ENCODE results near the gene ITGB2.

The ITGB2 gene

DNA sequence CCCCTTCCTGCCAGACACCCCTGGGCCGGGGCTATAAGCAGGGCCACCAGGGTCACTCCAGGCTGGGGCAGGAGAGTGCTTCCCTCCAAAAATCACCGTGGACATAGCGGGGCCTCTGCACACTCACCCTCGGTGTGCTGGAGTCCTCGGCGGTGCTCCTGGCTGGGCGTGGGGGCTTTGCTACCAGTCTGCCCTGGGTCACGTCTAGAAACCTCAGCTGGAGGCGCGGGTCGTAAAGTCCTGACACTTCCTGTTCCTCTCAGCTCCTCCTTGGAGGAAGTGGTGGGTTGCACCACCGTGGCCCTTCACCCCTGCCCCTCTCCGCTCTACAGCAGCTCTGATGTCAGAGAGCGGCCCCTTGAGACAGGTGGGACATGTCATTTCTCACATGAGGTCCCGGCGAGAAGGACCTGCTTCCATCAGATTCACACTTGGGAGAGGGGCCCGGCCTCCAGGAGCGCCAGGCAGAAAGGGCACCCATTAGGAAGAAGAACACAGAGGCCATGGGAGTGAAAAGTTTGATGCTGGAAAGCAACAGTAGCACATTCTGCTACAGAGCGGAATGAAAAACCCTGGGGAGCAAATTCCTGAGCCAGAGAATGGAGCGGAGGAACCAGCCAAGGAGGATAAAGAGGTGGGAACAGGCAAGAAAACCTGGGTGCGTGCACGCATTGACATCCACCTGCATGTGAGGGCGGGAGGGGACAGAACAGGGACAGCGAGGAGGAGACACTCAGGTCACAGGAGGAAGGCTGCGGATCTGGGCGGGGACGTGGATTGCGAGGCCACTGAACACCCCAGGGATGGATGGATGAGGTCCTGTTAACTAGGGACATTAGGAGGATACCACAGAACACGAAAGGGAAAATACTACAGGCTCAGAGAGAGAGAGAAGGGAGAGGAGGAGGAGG lies at the start of gene ITGB2:
TSS of gene ITGB2 (minus strand) at position 206 of the 911 bp plus-strand sequence. CDS start 10,117 bp downstream, outside the sequence.
- DNase-seq (ENCODE audit: low read depth): peak; percentile 39

DNA sequence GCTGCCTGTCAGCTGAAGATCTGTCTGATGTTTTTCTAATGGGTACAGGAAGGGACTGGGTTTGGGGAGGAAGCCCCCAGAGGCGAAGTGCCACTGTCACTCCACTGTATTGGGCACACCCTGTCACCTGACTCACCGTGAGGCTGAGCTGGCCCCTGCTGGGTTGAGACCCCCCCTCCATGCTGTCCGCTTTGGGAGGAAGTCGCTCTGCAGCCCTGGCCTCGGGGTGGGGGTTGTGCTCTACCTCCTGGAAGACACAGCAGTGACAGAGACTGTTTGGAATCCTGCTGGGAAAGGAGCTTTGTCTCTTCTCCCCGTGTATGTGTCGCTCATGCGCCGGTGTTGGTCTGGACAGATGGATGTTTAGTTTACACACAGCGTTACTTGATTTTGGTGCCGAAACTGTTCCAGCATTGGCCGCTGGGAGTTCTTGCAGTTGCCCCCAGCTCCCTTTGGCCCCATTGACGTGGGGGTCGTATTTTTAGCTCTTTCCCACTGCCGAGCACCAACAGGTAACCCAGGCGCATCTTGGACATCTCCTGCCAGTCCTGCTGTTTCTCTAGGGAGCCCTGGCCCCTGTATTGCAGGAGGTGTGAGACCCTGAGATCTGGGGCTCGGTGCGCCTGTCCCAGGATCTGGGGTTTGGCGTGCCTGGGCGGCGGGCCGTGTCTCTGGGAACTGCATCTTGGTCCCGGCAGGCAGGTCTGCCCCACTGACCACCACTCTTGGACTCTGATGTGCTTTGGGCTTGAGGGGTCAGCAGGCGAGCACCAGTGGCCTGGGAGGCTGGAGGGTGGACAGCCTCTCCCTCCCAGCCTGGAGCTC lies 49.4 kb upstream of the ITGB2 start:
- no peak for DNase-seq (ENCODE audit: low read depth)

DNA sequence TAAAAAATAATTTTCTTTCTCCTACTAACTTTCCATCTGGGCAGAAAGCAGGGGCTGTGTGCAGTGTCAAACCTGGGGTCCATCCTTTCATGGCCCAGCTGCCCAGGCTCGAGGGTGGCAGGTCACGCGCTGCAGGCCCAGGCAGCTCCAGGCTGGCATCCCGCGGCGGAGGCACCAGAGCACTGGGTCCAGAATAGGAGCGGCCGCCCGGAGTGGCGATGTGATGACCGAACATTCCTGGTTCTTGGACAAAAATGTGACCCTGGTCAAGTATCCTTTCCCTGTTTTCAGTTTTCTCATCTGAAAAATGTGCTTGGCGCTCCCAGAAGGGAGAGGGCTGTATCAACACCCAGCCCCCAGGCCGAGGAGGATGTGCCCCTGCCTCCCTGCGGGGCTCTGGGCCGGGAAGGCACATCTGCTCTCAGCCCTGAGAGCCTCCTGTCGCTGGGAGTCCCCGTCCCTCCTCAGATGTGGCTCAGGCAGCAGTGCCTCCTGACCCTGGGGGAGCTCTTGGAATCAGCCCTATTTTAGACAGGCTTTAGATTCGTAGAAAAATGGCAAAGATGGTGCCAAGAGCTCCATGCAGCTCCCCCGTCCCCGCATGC lies 48.5 kb upstream of the ITGB2 start:
- DNase-seq (ENCODE audit: low read depth): no peak

DNA sequence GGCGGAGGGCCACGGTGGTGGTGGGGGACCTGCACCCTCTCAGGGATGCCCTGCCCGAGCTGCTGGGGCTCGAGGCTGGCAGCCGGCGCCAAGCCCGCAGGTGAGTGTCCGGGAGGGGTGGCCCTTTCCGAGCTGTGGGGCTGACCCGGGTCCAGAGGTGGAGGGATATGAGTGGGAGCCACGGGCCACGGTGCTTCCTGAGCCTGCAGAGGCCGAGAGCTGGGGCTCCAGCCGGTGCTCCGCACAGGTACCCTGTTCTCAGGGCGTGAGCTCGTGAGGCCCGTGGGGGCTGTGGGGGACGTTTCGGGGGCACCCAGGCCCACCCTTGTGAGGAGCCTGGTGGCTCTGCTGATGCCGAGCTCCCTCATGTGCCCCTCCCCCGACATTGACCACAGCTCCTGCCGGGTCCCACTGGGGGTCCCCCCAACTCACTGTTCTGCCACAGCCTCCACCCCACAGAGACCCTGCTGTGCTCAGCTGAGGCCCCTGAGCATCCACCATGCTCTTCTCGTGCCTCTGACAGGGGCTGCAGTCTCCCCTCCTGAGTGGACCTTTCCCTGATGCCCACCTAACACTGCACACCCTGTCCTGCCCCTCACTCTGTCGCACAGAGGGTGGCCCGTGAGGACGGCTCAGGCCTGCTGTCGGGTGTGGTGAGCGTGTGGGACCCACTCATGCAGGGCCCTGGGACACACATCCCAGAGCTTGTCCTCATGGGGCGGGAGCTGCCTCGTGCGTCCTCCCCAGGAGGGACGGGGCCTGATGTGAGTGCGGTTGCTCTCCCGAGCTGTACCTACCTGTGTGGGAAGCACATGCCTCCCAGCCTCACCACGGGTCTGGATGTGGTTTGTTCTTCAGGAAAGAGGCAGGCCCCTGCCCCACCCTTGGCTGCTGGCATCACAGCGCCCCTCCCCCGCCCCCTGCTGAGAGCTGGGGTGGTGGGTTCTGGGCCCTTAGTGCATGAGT lies 46.7 kb upstream of the ITGB2 start:
- no peak for DNase-seq (ENCODE audit: low read depth)

DNA sequence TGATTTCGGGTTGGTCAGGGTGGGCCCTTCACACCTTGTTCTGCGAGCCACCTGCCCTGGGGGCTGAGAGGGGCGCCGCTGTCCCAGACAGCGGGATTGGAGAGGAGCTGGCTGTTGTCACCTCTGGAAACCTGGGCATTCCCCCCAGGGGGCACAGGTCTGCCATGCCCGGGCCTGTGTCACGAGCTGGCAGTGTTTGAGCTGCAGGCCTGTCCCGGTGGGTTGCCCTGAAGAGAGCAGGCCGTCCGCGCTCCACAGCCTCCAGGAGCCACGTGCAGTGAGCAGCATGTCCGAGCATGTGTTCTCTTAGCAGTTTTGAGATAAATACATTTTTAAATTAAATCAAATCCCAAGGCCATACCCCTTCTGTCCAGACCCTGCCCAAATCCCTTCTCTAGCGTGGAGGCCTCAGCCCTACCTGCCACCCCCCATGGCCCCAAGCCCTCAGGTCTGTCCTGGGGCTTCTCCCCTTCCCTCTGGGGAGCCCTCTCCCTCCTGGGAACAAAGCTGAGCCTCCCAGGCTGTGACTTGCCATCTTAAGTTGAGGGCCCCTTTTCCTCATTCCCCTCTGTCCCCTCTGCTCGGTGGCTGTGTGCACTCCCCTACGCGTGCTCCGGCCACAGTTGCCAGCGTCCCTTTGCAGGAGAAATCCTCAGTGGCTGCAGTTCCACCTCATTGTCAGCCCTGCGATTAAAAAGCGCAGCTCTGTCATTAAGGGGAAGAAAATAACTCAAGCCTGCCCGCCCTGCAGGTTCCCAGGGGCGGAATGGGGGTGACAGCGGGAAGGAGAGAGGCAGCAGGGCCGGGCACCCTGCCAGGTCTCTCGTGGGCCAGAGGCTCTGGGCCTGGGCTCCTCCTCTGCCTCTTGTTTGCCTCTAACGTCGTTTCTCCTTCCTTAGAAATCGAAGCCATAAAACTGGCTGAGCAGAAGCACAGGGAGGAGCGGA lies 45.7 kb upstream of the ITGB2 start:
- DNase-seq (ENCODE audit: low read depth): no peak

DNA sequence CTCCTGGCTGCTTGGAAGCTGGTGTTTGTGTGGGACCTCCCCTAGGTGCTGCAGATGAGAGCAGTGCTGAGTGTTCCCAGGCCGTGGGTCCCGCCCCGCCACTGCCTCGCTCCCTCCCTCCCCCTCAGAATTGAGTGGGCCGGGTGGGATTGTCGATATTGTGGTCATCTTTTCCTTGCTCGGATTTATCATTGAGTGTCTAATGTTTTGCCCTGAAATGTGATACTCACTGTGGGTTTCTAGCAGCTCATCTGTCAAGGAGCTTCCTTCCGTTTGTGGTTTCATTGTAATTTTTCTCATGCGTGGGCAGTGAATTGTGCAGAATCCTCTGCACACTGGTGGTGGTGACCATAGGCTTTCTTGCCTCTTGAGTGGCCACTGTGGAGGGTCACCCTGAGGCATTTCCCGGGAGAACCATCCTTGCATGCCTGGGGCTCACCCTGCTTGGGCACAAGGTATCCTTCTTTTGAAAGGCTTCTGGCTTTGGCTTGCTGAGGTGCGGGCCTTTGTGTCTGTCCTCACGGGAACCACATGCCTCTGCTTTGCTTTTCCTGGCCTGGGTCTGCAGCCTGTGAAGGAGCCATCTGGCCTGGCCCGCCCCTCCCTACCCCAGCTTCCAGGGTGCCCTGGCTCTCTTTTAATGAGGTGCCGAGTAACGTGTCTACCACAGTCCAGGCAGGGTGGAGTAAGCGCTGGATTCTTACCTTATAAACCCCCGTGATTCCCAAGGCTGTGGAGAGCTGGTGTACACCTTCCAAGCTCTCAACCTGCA lies 44.7 kb upstream of the ITGB2 start:
- DNase-seq (ENCODE audit: low read depth): peak; percentile 18

DNA sequence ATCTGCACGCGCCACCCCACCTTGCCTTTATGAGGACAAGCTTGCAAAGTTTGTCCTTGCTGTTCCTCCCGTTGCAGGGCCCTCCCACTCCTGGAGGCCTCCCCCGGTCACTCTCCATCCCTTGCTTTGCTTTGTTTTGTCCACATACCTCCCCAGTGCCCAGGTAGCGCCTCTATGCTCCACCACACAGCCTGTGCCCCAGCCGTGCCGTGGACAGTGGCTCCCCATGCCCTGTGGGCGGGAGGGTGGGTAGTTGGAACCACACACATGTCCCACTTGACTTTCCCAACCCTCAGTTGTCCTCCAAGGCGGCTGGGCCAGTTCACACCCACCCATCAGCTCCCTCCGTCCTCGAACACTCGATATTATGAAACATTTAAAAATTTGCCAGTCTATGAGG lies 43.7 kb upstream of the ITGB2 start:
- DNase-seq (ENCODE audit: low read depth): no peak

DNA sequence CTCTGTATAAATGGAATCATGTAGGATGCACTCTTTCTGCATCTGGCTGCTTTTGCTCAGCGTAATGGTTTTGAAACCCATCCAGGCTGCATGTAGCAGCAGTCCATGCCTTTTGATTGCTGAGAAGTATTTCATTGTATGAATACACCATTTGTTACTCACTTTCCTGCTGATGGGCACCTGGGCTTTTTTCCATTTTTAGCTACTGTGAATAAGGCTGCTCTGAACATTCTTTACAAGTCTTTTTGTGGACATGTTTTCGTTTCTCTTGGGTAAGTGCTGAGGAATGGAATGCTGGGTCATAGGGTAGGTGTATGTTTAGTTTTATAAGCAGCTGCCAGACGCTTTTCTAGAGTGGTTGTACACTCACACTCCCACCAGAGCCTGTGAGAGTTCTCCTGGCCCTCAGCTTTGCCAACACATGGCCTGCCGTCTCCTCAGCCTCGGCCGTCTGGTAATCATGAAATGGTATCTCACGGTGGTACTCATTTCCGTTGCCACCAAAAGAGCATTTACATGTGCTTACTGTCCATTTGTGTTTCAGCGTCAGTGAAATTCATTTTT lies 41.8 kb upstream of the ITGB2 start:
- no peak for DNase-seq (ENCODE audit: low read depth)

DNA sequence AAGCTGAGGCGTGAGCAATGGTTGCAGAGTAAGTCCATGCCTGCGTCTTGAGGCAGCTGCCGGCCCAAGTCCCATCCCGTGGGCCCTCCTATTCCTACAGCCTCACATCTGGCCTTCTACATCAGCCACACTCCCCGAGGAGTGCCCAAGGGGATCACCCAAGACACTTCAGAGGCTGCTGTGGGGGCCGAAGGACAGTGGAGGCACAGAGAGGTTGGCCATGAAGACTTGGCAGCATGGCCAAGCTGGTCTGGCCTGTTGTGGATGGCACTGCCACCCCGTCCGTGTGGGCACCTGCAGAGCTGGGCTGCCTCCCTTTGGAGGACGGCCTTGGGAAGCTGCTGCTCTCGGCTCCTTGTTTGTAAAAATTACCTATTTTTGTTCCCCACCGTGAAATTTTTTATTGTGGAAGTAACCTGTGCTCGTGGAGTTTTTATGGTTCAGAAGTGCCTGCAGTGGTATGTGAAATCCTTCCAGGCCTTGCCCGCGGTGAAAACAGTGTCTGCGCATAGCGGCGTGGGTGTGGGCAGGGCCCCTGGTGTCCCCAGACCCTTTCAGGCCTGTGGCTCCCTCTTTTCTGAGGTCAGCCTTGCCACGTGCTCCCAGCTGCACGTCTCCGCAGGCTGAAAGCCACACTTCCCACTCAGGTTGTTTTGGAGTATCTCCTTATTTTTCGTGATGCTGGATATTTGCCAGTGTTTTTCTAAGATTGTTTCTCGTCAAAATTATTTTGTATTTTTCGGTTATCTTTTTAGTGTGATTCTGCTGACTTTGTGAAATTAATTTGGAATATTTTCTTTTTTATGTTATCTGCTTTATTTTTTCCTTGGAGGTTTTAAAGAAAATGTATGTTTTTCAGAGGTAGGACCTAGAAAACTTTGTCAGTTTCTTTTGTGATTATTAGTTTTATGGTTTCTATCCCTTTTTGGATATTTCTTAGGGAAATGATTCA lies 39.7 kb upstream of the ITGB2 start:
- no peak for DNase-seq (ENCODE audit: low read depth)

DNA sequence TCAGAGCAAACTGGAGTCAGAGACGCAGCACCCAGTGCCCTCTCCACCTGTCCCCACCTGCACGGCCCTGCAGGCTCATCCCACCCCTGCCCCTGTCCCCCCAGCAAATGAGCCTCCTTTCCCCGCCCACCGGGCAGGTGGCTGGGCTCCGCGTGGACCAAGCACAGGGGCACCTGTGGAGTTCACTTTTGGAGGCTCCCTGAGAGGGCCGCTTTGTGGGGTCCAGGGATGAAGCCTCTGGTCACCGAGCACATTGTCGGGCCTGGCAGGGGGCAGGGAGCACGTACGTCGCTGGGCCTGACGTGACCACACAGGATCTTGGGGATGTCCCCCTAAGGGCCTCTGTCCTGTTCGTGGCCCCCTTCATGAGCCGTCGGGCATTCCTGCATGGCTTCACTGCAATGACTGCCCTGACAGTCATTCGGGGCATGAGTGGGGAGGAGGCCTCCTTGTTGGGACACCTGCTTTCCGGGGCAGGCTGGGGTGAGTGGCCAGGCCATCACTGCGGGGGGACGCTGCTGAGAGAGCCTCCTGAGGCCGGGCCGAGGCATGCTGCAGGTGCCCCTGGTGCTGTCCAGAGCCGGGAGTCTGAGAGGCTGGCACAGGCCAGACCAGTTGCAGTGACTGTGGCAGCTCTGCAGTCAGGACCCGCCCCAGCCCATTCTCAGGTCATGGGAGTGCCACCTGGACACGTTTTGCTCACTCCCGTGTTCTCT lies 38.8 kb upstream of the ITGB2 start:
- no peak for DNase-seq (ENCODE audit: low read depth)

DNA sequence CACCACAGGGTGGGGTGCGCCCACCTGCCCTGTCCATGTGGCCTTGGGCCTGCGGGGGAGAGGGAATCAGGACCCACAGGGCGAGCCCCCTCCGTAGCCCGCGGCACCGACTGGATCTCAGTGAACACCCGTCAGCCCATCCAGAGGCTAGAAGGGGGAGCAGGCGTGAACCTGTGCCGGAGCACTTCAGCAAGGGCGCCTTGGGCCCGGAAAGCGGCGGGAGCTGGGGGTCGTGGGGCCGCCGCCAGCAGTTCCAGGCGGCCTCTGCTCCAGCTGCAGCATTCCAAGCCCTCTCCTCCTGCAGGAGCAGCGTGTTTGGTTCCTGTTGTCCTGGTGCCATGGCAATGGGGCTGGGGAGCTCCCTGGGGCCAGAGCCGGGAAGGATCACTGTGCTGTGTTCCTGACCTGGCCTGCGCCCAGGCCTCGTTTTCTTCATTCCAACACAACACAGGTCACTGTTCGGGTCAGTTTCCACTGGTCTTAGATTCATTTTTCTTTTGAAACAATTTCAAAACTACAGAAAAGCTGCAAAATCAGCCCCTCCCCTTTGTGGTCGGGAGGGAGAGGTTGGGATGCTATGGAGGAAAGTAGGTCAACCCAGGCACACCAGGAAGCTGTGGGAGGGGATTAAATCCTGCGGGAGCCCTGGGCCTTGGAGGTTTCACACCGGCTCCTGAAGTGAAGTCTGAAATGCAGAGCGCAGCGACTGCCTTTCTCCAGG lies 37.9 kb upstream of the ITGB2 start:
- no peak for DNase-seq (ENCODE audit: low read depth)

DNA sequence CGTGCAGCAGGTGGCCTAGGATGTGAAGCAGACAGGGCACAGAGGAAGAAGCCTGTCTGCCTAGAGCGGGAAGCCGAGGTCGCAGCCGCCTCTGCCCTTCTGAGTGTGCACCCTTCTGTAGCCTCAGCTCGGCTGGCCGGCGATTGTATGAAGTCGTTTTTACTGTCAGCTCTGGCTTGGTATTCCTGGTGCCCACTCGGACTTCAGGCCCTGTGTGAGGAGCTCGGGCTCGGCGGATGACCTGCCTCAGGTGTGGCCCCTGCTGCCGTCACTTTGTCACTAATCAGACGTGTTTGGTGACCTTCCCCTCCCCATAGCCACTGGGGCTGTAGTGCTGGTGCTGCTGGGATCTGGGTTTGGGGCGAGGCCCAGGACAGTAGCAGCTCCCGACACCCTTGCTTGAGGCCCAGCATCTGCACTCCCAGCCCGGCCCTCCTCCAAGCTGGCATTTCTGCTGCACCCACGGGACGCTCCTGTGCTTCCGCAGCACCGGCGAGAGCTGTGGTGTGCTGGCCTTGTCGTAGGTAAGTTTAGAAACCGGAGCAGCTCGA lies 37.3 kb upstream of the ITGB2 start:
- no peak for DNase-seq (ENCODE audit: low read depth)

DNA sequence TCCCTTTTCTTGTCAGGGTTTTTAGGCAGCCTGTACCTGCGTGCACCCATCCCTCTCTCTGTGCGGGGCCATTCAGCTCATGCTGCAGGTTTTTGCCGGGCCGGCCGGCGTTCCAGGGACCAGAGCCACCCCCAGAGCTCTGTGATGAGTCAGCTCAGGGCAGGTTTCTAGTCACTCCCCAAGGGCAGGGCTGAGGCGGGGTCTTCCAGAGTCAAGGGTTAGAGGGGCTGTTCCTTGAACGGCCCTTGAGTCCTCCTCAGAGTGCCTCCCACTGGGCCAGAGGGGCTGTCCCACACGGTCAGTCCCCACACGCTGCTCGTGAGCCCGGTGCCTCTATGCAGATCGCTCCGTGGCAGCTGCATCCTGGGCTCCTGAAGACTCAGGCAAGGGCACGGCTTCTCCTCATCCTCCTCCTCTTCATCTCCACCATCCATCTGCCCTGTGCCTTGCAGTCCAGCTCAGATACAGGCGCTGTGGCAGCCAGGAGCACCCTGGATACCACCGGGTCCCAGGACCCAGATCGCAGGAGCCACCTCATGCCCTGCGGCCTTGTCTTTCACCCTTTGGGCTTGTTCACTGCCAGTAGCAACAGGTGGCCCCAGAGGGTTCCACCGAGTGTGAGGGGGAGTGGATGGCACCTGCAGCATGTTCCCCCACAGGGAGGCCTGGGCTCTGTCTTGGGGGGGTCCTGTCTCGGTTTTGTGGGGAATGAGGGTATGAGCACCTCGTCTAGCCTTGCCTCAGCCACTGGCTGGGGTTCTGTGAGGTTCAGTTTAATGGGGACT lies 36.5 kb upstream of the ITGB2 start:
- no peak for DNase-seq (ENCODE audit: low read depth)

DNA sequence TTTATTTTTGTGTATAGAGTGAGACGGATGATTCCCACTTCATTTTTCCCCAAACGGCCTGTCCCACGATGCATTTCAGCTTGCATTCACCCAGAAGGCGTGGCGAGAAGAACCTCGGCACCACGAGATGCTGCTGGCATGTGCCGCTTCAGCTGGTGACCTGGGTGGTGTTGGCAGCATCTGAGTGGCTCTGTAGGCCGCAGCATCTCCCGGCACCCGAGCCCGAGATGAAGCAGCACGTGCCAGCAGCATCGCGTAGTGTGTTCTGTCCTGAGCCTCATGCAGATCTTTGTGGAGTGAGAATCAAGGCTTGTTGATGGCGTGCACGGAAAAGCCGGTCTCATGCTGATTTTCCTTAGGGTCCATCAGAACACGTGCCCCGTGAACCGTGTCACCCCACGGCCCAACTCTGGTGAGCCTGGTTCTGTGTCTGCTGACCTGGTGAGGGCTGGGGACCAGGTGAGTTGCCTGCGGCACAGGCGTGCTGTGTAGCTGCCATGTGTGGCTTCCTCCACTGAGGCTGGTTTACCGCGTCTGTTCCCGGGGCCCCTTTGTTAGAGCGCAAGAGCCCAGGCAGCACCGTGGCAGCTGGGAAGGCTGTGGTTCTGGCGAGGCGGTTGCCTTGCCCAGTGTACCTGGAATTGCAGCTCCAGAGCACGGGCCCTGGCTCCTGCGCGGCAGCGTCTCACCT lies 35.8 kb upstream of the ITGB2 start:
- no peak for DNase-seq (ENCODE audit: low read depth)

DNA sequence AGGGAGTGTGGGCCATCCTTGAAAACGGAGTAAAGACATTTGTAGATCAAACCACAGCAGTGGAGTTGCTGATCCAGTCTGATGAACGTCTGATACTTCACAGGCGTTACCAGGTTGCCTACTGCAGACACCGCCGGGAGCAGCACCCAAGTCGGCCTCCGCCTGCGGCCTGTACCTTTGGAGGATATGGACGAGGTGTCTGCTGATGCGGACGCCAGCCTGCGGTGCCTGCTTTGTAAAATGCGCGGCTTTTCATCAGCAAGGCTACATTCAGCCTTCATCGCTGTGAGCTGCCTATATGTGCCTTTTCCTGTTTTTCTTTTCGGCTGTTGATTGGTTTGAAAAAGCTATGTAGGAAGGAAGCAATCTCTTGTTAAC lies 35.1 kb upstream of the ITGB2 start:
- no peak for DNase-seq (ENCODE audit: low read depth)
